HepG2 (cell line): ENCODE measurements around the gene ZCCHC7. TPM values are rescaled to one million over a fixed set of nuclear protein-coding genes. Genes with fewer than 3 reads are reported as not detected.

ENCODE experiments used
- ATAC-seq: fragments of 200-7000 bp; cut with Tn5 transposase; 3 replicates; pipeline ENCODE4 v1.9.1; 2020; ENCODE audit warnings: mild to moderate bottlenecking, moderate library complexity
- BruUV-seq: library from RNA; stranded (reverse); fragments of 400-500 nt; replicated peaks from 2 replicates; lab custom pipeline; 2021; lab: Mats Ljungman, UMichigan
- CTCF ChIA-PET: fragments of 300-600 bp; formaldehyde crosslinking; extraction: SDS; loops from one replicate; lab custom pipeline; 2021; ENCODE audit warnings: low total read pairs, inconsistent platforms, low intra/inter-chr PET ratio; lab: Yijun Ruan, JAX
- POLR2A ChIA-PET: fragments of 350-600 bp; sonication (Branson Sonifier 250); formaldehyde crosslinking; loops from one replicate; lab custom pipeline; 2020; ENCODE audit warnings: antibody characterized with exemption, inconsistent platforms; lab: Yijun Ruan, JAX
- DNase-seq: peaks from one replicate; pipeline ENCODE4 v3.0.0-alpha.2; 2015; ENCODE audit warnings: low spot score
- FAIRE-seq: peaks from 3 replicates; lab custom pipeline; 2011; peaks lifted over from hg19 to GRCh38; lab: Jason Lieb, UNC
- H2AFZ ChIP-seq: one replicate; pipeline ENCODE4 v1.6.1; 2011; ENCODE audit warnings: low read length, inconsistent platforms
- H3K27ac ChIP-seq: fragments of 300-600 bp; 3 replicates; pipeline ENCODE4 v1.8.0; 2011; ENCODE audit warnings: mixed run types, mild to moderate bottlenecking, mixed read lengths, low read length, inconsistent platforms; ENCODE audit not compliant: insufficient read depth; ENCODE audit errors: extremely low read length
- H3K27me3 ChIP-seq, 2 experiments: fragments of 200-600 bp in 1 of 2; 2 replicates in 1 of 2; 3 replicates in 1 of 2; pipeline versions ENCODE4 v1.6.0 to v1.8.0; 2011; ENCODE audit warnings: low read length in 2 of 2, mild to moderate bottlenecking in 2 of 2, moderate library complexity in 2 of 2, inconsistent platforms in 1 of 2; ENCODE audit not compliant: insufficient read depth in 2 of 2, control insufficient read depth in 1 of 2
- H3K36me3 ChIP-seq, 2 experiments: fragments of 200-600 bp in 1 of 2; replicated peaks in 1 of 2; 2 replicates in 1 of 2; 3 replicates in 1 of 2; pipeline versions ENCODE4 v1.5.1 to v1.8.0; 2011; ENCODE audit warnings: low read length in 2 of 2, inconsistent platforms in 1 of 2; ENCODE audit not compliant: insufficient read depth in 2 of 2, control insufficient read depth in 1 of 2
- H3K4me1 ChIP-seq: 2 replicates; pipeline ENCODE4 v1.5.1; 2012; ENCODE audit warnings: low read length, inconsistent platforms; ENCODE audit not compliant: insufficient read depth
- H3K4me2 ChIP-seq: 2 replicates; pipeline ENCODE4 v1.6.0; 2011; ENCODE audit warnings: low read depth, low read length, inconsistent platforms
- H3K4me3 ChIP-seq, 3 experiments: fragments of 200-600 bp in 1 of 3; sonication (generic), shearing (Covaris generic) in 1 of 3; replicated peaks in 1 of 3; 2 replicates each; pipeline ENCODE4 v1.5.1; 2011 to 2016; ENCODE audit warnings: low read length in 3 of 3, inconsistent platforms in 2 of 3, low read depth in 2 of 3, mild to moderate bottlenecking in 2 of 3, control low read depth in 1 of 3, mixed read lengths in 1 of 3; ENCODE audit not compliant: insufficient read depth in 1 of 3
- H3K79me2 ChIP-seq: one replicate; pipeline ENCODE4 v1.6.1; 2011; ENCODE audit warnings: low read length, inconsistent platforms; ENCODE audit not compliant: insufficient read depth
- H3K9ac ChIP-seq: 2 replicates; pipeline ENCODE4 v1.6.0; 2011; ENCODE audit warnings: mild to moderate bottlenecking, low read depth, low read length, inconsistent platforms; ENCODE audit not compliant: insufficient read depth
- H3K9me3 ChIP-seq: 2 replicates; pipeline ENCODE4 v1.5.1; 2012; ENCODE audit warnings: mild to moderate bottlenecking, low read length
- H4K20me1 ChIP-seq: 2 replicates; pipeline ENCODE4 v1.6.0; 2011; ENCODE audit warnings: inconsistent platforms, mild to moderate bottlenecking, low read length, moderate library complexity; ENCODE audit not compliant: insufficient read depth
- MAFG ChIP-seq: sonication (generic); formaldehyde crosslinking; IDR thresholded peaks from 2 replicates; pipeline ENCODE4 v1.5.1; 2020; ENCODE audit warnings: mild to moderate bottlenecking, missing genetic modification reagents
- NFRKB ChIP-seq: fragments of 450-650 bp; IDR thresholded peaks from 2 replicates; pipeline ENCODE4 v1.6.1; 2017
- PHF20 ChIP-seq: sonication (generic); formaldehyde crosslinking; IDR thresholded peaks from 2 replicates; pipeline ENCODE4 v1.5.0; 2020; ENCODE audit warnings: mild to moderate bottlenecking, missing genetic modification reagents
- PHF5A ChIP-seq: IDR thresholded peaks from one replicate; pipeline ENCODE4 v1.6.1; 2018; ENCODE audit warnings: low read depth, missing genetic modification reagents; ENCODE audit not compliant: unreplicated experiment
- RFX3 ChIP-seq: IDR thresholded peaks from 2 replicates; pipeline ENCODE4 v1.6.1; 2016; ENCODE audit warnings: missing biosample characterization, missing genetic modification reagents
- SATB2 ChIP-seq: sonication (generic); formaldehyde crosslinking; IDR thresholded peaks from 2 replicates; pipeline ENCODE4 v1.5.0; 2020; ENCODE audit warnings: missing genetic modification reagents
- SIN3A ChIP-seq: IDR thresholded peaks from 2 replicates; pipeline ENCODE4 v1.6.1; 2011; ENCODE audit warnings: low read depth, mild to moderate bottlenecking, control low read depth, low read length, borderline replicate concordance
- SIX1 ChIP-seq: sonication (generic); formaldehyde crosslinking; IDR thresholded peaks from 2 replicates; pipeline ENCODE4 v1.4.0; 2020; ENCODE audit warnings: missing genetic modification reagents, borderline replicate concordance
- ZBTB1 ChIP-seq: sonication (generic); formaldehyde crosslinking; IDR thresholded peaks from 2 replicates; pipeline ENCODE4 v1.4.0; 2020; ENCODE audit warnings: missing genetic modification reagents, borderline replicate concordance
- ZFP41 ChIP-seq: sonication (generic); formaldehyde crosslinking; IDR thresholded peaks from 2 replicates; pipeline ENCODE4 v1.4.0; 2020; ENCODE audit warnings: mild to moderate bottlenecking, missing genetic modification reagents, borderline replicate concordance
- ZFP82 ChIP-seq: sonication (generic); formaldehyde crosslinking; IDR thresholded peaks from 2 replicates; pipeline ENCODE4 v1.5.1; 2020; ENCODE audit warnings: mild to moderate bottlenecking, missing genetic modification reagents, borderline replicate concordance
- ZNF776 ChIP-seq: sonication (generic); formaldehyde crosslinking; IDR thresholded peaks from 2 replicates; pipeline ENCODE4 v1.4.0; 2020; ENCODE audit warnings: mild to moderate bottlenecking, missing genetic modification reagents
- WGBS: methylation state at CpG from one replicate; pipeline ENCODE4 v1.1.6; 2017; ENCODE audit warnings: low lambda C conversion rate; 5-methylcytosine and 5-hydroxymethylcytosine counted together
- in situ Hi-C: cut with HindIII; loops from 2 replicates; pipeline ENCODE4 v1.10.0; 2017; ENCODE audit warnings: low pct_unique_long_range_greater_than_20kb; ENCODE audit not compliant: extremely low pct_ligation_motif_present
- intact Hi-C: fragments of 100-400 bp; cut with micrococcal nuclease; formaldehyde crosslinking; loops from one replicate; pipeline ENCODE4 v1.10.0; 2022; ENCODE audit not compliant: unreplicated experiment
- polyA plus RNA-seq, 8 experiments: library from polyadenylated mRNA; depleted of rRNA in 3 of 8; stranded (reverse) in 7 of 8; unstranded in 1 of 8; fragments of >200 nt; fragmentation: Illumina TruSeq in 4 of 8; extraction: Trizol in 4 of 8; gene quantifications; 2 replicates each; pipeline versions ENCODE4 v1.2.1 to v1.2.3, GENCODE V29; 2011 to 2016; ENCODE audit warnings: low read depth in 4 of 8, missing spikeins in 1 of 8, mixed read lengths in 1 of 8; ENCODE audit not compliant: insufficient read depth in 1 of 8
- total RNA-seq, 5 experiments: library from RNA; depleted of rRNA; stranded (reverse); fragments of >200 nt; fragmentation: Illumina TruSeq; extraction: Trizol; gene quantifications; 2 replicates each; pipeline ENCODE4 v1.2.3, GENCODE V29; 2016; ENCODE audit warnings: low read depth in 1 of 5
- TF ChIP-seq, protein P1 (sequence below): sonication (generic); formaldehyde crosslinking; IDR thresholded peaks from 2 replicates; pipeline ENCODE4 v1.4.0; 2020; ENCODE audit warnings: missing genetic modification reagents
- TF ChIP-seq, protein P2 (sequence below): sonication (generic); formaldehyde crosslinking; IDR thresholded peaks from 2 replicates; pipeline ENCODE4 v1.4.0; 2020; ENCODE audit warnings: missing genetic modification reagents

The ZCCHC7 gene
- total and polyA plus RNA-seq, 2 of the 13 experiments (the other 11 are each of a cell fraction or from before 2014, with no cell fraction given) = 13.6 to 19.3 TPM

DNA sequence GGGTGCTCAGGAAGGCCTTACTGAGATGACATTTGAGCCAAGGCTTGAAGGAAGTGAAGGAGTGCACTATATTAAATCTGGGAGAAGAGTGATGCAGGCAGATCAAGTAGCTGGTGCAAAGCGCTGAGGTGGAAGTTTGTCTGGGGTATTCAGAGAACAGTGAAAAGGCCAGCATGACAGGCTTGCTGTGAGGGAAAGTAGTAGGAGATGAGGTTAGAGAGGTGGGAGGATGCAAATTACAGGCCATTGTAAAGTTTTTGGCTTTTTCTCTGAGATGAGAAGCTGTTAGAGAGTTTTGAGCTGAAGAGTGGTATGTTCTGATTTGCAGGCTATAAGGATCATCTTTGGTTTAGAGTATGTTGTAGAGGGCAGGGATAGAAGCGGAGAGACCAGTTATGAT, 221.3 kb downstream of the ZCCHC7 start:
- Histone ChIP-seq H3K9ac (no peak overlapping the region), H3K36me3 (0 out of 5 replicates have a peak, but pooled peaks cover 0 to 3% of the 10 kb centered on the region in 2 experiments), H4K20me1 (no peaks in the 10 kb centered on the region; the same call in 1 of the 2 replicates), H3K27me3 (no peaks in the 10 kb centered on the region), H3K4me3 (no peak overlapping the region), H2AFZ (no peak overlapping the region), H3K9me3 (no peaks in the 10 kb centered on the region), H3K79me2 (no peaks in the 10 kb centered on the region), H3K27ac (no peak overlapping the region), H3K4me2 (no peak overlapping the region), H3K4me1 (peaks cover 18% of the 10 kb centered on the region)
- no peak for TF ChIP-seq SATB2 (CRISPR knock-in tag)
- TF ChIP-seq, protein P1, sequence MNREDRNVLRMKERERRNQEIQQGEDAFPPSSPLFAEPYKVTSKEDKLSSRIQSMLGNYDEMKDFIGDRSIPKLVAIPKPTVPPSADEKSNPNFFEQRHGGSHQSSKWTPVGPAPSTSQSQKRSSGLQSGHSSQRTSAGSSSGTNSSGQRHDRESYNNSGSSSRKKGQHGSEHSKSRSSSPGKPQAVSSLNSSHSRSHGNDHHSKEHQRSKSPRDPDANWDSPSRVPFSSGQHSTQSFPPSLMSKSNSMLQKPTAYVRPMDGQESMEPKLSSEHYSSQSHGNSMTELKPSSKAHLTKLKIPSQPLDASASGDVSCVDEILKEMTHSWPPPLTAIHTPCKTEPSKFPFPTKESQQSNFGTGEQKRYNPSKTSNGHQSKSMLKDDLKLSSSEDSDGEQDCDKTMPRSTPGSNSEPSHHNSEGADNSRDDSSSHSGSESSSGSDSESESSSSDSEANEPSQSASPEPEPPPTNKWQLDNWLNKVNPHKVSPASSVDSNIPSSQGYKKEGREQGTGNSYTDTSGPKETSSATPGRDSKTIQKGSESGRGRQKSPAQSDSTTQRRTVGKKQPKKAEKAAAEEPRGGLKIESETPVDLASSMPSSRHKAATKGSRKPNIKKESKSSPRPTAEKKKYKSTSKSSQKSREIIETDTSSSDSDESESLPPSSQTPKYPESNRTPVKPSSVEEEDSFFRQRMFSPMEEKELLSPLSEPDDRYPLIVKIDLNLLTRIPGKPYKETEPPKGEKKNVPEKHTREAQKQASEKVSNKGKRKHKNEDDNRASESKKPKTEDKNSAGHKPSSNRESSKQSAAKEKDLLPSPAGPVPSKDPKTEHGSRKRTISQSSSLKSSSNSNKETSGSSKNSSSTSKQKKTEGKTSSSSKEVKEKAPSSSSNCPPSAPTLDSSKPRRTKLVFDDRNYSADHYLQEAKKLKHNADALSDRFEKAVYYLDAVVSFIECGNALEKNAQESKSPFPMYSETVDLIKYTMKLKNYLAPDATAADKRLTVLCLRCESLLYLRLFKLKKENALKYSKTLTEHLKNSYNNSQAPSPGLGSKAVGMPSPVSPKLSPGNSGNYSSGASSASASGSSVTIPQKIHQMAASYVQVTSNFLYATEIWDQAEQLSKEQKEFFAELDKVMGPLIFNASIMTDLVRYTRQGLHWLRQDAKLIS (CRISPR knock-in tag) = no peak
- in situ Hi-C loops = no loop called here
- no peak for ATAC-seq
- WGBS = 95% methylated on average over 2 of the region's 2 CpGs
- no peak for DNase-seq
- ChIA-PET CTCF (no interaction called here), POLR2A (no interaction called here)
- intact Hi-C loops = no loop called here
- no peak for FAIRE-seq
- no TSS peak for BruUV-seq

DNA sequence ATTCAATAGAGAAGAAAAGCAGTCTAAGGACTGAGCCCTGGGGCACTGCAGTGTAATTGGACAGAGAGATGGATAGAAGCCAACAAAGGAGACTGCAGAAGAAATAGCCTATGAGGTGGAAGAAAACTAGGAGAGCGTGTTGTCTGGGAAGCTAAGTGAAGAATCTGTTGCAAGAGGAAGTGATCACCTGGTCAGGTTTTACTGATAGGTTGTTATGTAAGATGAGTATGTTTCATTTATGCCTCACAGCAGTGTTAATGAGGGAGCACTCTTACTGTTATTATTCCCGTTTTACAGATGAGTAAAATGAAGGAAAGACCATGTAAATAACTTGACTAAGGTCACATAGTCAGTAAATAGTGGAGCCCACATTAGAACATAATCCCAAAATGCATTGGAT, 222.1 kb downstream of the ZCCHC7 start:
- intact Hi-C loops = no loop called here
- Histone ChIP-seq H3K9ac (no peak overlapping the region), H3K27me3 (no peaks in the 10 kb centered on the region), H3K4me3 (no peak overlapping the region), H4K20me1 (no peaks in the 10 kb centered on the region; the same call in 1 of the 2 replicates), H3K36me3 (0 out of 5 replicates have a peak, but pooled peaks cover 0 to 3% of the 10 kb centered on the region in 2 experiments), H3K27ac (no peak overlapping the region), H2AFZ (no peak overlapping the region), H3K9me3 (no peaks in the 10 kb centered on the region), H3K4me1 (peaks cover 18% of the 10 kb centered on the region), H3K4me2 (no peak overlapping the region), H3K79me2 (no peaks in the 10 kb centered on the region)
- FAIRE-seq (no peak), ATAC-seq (no peak), DNase-seq (no peak)
- WGBS = 100% methylated on average over 2 of the region's 2 CpGs
- no TSS peak for BruUV-seq
- ChIA-PET CTCF (no interaction called here), POLR2A (no interaction called here)
- in situ Hi-C loops = no loop called here
- no peak for TF ChIP-seq NFRKB
- no peak for TF ChIP-seq ZFP41 (CRISPR knock-in tag)
- no peak for TF ChIP-seq ZNF776
- no peak for TF ChIP-seq RFX3 (CRISPR knock-in tag)
- TF ChIP-seq ZFP82 (CRISPR knock-in tag) = no peak
- TF ChIP-seq SIX1 (CRISPR knock-in tag) = no peak
- TF ChIP-seq MAFG (CRISPR knock-in tag) = no peak
- no peak for TF ChIP-seq SIN3A
- TF ChIP-seq, protein P2, sequence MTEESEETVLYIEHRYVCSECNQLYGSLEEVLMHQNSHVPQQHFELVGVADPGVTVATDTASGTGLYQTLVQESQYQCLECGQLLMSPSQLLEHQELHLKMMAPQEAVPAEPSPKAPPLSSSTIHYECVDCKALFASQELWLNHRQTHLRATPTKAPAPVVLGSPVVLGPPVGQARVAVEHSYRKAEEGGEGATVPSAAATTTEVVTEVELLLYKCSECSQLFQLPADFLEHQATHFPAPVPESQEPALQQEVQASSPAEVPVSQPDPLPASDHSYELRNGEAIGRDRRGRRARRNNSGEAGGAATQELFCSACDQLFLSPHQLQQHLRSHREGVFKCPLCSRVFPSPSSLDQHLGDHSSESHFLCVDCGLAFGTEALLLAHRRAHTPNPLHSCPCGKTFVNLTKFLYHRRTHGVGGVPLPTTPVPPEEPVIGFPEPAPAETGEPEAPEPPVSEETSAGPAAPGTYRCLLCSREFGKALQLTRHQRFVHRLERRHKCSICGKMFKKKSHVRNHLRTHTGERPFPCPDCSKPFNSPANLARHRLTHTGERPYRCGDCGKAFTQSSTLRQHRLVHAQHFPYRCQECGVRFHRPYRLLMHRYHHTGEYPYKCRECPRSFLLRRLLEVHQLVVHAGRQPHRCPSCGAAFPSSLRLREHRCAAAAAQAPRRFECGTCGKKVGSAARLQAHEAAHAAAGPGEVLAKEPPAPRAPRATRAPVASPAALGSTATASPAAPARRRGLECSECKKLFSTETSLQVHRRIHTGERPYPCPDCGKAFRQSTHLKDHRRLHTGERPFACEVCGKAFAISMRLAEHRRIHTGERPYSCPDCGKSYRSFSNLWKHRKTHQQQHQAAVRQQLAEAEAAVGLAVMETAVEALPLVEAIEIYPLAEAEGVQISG (CRISPR knock-in tag) = no peak
- TF ChIP-seq PHF5A (CRISPR knock-in tag) = no peak
- TF ChIP-seq PHF20 (CRISPR knock-in tag) = no peak
- no peak for TF ChIP-seq ZBTB1 (CRISPR knock-in tag)
